ENCODE results near the gene COL10A1. TPM values are rescaled to one million over a fixed set of nuclear protein-coding genes. Genes with fewer than 3 reads are reported as not detected.

Gene COL10A1
- total and polyA plus RNA-seq, 10 donors = 0.02 to 3.4 (median 1.1) TPM; not detected in 1

DNA sequence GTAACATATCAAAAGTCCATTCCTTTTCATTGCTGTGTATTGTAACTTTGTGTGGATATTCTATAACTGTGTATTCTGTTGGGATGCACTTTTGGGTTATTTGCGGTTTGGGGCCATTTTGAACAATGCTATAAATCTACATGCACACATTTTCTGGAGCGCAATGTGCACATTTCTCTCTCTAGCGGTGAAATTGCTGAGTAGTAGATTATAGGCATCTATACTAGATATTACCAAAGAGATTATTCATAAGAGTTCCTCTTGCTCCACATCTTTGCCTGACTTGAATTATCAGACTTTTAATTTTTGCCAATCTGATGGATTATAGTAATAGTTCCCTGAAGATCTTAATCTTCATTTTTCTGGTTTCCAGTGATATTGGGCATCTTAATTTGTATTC, 47.0 kb downstream of the COL10A1 start:
- Histone ChIP-seq H3K36me3 (no peaks in the 10 kb centered on the region), H3K27me3 (replicated peaks in 1 of 7) (no peaks in the 10 kb centered on the region), H3K4me1 (no peaks in the 10 kb centered on the region), H3K9me3 (no peaks in the 10 kb centered on the region), H3K4me3 (no peak overlapping the region), H3K27ac (no peak overlapping the region)
- intact Hi-C loops (cut with DNase I; ENCODE audit: low total_unique reads) = no loop called here
- WGBS, 5 donors = 95 to 99% (median 98%) methylated on average over 3 of the region's 3 CpGs
- no peak for DNase-seq
- TF ChIP-seq, protein P1, sequence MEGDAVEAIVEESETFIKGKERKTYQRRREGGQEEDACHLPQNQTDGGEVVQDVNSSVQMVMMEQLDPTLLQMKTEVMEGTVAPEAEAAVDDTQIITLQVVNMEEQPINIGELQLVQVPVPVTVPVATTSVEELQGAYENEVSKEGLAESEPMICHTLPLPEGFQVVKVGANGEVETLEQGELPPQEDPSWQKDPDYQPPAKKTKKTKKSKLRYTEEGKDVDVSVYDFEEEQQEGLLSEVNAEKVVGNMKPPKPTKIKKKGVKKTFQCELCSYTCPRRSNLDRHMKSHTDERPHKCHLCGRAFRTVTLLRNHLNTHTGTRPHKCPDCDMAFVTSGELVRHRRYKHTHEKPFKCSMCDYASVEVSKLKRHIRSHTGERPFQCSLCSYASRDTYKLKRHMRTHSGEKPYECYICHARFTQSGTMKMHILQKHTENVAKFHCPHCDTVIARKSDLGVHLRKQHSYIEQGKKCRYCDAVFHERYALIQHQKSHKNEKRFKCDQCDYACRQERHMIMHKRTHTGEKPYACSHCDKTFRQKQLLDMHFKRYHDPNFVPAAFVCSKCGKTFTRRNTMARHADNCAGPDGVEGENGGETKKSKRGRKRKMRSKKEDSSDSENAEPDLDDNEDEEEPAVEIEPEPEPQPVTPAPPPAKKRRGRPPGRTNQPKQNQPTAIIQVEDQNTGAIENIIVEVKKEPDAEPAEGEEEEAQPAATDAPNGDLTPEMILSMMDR (IDR thresholded peaks at IDR 0.05 in 8 of 11, conservative IDR thresholded peaks at IDR 0.05 in 3 of 11) = no peak
- TF ChIP-seq POLR2A (IDR thresholded peaks at IDR 0.05) = no peak
- no peak for TF ChIP-seq POLR2AphosphoS5 (IDR thresholded peaks at IDR 0.05)

DNA sequence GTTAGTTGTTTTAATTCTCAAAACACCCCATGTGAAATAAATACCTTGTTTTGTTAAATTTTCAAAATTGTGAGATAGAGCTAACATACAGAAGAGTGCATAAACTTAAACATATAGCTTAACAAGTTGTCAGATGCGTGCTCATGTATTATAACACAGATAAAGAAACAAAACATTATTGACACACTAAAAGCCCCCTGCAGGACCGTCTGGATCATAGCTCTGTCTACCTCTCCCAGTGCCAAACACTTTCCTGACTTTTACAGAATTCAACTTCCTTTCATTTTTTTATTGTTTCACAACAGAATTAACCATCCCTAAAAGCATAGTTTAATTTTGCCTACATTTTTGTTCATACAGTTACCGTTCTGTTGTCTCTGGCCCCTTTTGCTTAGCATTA, 47.4 kb downstream of the COL10A1 start:
- no peak overlapping the region for H3K4me3 ChIP-seq
- H3K9me3 ChIP-seq = no peaks in the 10 kb centered on the region
- no peak for DNase-seq
- WGBS, 5 donors = 71 to 84% (median 78%) methylated on average over 3 of the region's 3 CpGs
- no peak overlapping the region for H3K27ac ChIP-seq
- H3K36me3 ChIP-seq = no peaks in the 10 kb centered on the region
- no peak for TF ChIP-seq POLR2AphosphoS5 (IDR thresholded peaks at IDR 0.05)
- TF ChIP-seq POLR2A (IDR thresholded peaks at IDR 0.05) = no peak
- TF ChIP-seq, protein P1 (IDR thresholded peaks at IDR 0.05 in 8 of 11, conservative IDR thresholded peaks at IDR 0.05 in 3 of 11) = no peak
- no peaks in the 10 kb centered on the region for H3K4me1 ChIP-seq
- no peaks in the 10 kb centered on the region for H3K27me3 ChIP-seq (replicated peaks in 1 of 7)
- intact Hi-C loops (cut with DNase I; ENCODE audit: low total_unique reads) = no loop called here

DNA sequence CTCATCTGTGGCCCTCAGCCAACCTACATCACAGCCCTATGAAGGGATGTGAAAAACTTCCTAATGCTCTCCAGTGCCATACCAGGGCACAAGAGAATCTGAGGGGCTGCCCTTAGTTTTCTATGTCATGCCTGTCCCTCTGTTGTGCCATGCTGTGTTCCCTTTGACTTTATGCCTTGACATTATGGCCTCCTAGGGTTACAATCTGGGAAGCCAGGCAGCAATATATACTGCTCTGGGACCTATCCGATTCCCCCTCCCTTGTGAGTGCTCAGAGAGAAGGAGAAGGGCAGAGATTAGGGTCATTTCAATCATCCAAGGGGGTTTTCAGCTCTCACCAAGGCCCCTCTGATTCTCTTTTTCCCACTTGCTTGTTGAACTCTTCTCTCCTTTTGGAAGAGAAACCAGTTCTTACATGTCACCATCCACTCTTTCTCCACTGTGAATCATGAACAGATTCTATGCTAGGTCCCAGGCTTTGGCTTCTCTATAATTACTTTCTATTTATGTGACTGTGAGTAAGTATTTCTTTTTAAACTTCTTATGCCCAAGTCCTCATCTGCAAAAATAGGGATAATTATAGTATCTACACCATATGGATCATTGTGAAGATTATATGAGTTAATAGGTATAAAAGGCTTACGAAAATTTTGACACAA, 51.1 kb downstream of the COL10A1 start:
- Histone ChIP-seq H3K4me1 (no peaks in the 10 kb centered on the region), H3K4me3 (no peak overlapping the region), H3K27ac (no peak overlapping the region), H3K36me3 (no peaks in the 10 kb centered on the region), H3K27me3 (replicated peaks in 1 of 7) (no peaks in the 10 kb centered on the region), H3K9me3 (no peaks in the 10 kb centered on the region)
- WGBS, 5 donors = 86 to 98% (median 93%) methylated on average over 2 of the region's 2 CpGs
- intact Hi-C loops (cut with DNase I; ENCODE audit: low total_unique reads) = no loop called here
- DNase-seq = no peak
- TF ChIP-seq POLR2A (IDR thresholded peaks at IDR 0.05) (no peak), POLR2AphosphoS5 (IDR thresholded peaks at IDR 0.05) (no peak)
- TF ChIP-seq, protein P1 (IDR thresholded peaks at IDR 0.05 in 8 of 11, conservative IDR thresholded peaks at IDR 0.05 in 3 of 11) = no peak

DNA sequence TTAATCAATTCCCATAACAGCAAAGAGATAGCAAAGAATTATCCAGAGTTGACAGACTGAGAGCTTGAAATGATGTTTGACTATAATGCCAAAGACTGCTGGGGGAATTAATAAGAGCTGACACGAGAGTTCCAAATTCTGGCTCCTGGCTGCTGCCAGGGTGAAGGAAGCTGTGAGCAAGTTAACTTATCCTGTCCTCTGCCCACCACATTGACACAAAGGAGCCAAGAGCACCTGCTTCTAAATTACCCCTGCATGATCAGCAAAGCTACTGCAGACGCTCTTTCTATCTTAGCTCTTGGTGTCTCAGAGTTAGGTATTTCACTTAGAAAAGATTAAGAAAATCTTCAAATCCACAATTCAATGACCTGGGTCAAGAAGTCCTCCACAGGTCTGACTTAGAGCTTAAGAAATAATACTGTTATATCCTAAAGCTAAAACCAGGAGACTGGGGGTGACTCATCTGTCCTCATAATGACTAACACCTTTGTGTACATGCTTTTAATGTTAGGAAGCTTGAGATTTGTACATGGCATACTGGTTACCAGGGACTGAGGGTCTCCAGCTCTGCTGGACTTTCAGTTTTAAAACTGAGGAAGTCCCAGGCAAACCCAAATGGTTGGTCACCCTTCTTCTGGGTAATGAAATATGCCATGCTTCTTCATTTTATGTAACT, 52.0 kb downstream of the COL10A1 start:
- WGBS, 5 donors = 83 to 94% (median 88%) methylated on average over 2 of the region's 2 CpGs

More for the DNA sequence above, 52.0 kb downstream of the COL10A1 start:
- Histone ChIP-seq H3K27ac (no peak overlapping the region), H3K4me1 (no peaks in the 10 kb centered on the region), H3K27me3 (replicated peaks in 1 of 7) (no peaks in the 10 kb centered on the region), H3K9me3 (no peaks in the 10 kb centered on the region), H3K4me3 (no peak overlapping the region), H3K36me3 (no peaks in the 10 kb centered on the region)
- no peak for DNase-seq
- TF ChIP-seq POLR2AphosphoS5 (IDR thresholded peaks at IDR 0.05) = no peak
- TF ChIP-seq, protein P1 (IDR thresholded peaks at IDR 0.05 in 8 of 11, conservative IDR thresholded peaks at IDR 0.05 in 3 of 11) = no peak
- no peak for TF ChIP-seq POLR2A (IDR thresholded peaks at IDR 0.05)
- intact Hi-C loops (cut with DNase I; ENCODE audit: low total_unique reads) = no loop called here
